Measurements from ENCODE around the gene RGS7BP. TPM values are rescaled to one million over a fixed set of nuclear protein-coding genes. Genes with fewer than 3 reads are reported as not detected.

RGS7BP gene
- total RNA-seq = not detected in 2 replicates

DNA sequence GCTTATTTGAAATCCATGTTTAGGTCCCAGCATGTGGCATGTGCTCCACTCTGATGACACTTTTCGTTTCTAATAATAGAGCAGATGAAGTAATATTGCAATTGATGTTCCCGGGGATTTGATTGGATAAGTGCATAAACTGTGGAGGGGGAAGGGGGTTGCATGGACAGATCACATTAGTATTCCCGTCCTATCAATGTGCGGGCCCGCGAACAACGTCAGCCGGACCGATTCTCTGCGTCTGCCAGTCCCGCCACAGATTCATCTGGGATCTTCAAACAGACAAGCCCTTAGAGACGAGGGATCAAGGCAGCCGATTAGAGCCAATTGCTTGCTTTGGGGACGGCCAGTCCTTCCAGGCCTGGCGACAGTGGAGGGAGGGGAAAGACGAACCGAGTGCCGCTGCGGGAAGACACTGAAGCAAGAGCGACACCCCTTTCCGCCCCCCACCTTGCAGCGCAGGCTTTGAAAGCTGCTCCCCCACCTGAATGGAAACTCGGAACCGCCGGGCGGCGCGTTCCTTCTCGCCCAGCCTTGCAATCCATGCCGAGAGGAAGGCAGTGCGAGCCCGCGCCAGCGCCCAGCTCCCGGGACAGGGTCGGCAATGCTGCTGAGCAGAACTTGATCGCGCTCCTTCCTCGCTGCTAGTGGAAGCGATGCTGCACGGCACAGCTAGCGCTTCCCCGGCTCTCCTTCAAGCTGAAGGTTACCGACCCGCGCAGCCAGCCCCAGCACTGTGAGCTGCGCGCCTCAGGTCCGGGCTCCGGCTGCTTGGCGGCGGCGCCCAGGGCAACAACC lies at the start of gene RGS7BP:
Gene RGS7BP (plus strand): TSS at position 247 of the 798 bp plus-strand sequence. CDS start 610 bp downstream, outside the sequence.
- Mint-ChIP-seq H3K36me3 (ENCODE audit: low read depth) (no peaks in the 10 kb centered on the region), H3K9me3 (no peaks in the 10 kb centered on the region), H3K27ac (no peak within 1 kb of the TSS), H3K4me3 (no peak within 1 kb of the TSS), H3K4me1 (peaks cover 3% of the 10 kb centered on the region), H3K27me3 (peaks cover 37% of the 10 kb centered on the region)
- TF ChIP-seq, protein P1, sequence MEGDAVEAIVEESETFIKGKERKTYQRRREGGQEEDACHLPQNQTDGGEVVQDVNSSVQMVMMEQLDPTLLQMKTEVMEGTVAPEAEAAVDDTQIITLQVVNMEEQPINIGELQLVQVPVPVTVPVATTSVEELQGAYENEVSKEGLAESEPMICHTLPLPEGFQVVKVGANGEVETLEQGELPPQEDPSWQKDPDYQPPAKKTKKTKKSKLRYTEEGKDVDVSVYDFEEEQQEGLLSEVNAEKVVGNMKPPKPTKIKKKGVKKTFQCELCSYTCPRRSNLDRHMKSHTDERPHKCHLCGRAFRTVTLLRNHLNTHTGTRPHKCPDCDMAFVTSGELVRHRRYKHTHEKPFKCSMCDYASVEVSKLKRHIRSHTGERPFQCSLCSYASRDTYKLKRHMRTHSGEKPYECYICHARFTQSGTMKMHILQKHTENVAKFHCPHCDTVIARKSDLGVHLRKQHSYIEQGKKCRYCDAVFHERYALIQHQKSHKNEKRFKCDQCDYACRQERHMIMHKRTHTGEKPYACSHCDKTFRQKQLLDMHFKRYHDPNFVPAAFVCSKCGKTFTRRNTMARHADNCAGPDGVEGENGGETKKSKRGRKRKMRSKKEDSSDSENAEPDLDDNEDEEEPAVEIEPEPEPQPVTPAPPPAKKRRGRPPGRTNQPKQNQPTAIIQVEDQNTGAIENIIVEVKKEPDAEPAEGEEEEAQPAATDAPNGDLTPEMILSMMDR (IDR thresholded peaks at IDR 0.05) = no peak
- intact Hi-C loops (cut with micrococcal nuclease) = no loop called here
- POLR2A ChIA-PET = no interaction called here
- CTCF ChIA-PET = no interaction called here
- no peak for DNase-seq
- ATAC-seq (ENCODE audit: low read depth) = no peak

DNA sequence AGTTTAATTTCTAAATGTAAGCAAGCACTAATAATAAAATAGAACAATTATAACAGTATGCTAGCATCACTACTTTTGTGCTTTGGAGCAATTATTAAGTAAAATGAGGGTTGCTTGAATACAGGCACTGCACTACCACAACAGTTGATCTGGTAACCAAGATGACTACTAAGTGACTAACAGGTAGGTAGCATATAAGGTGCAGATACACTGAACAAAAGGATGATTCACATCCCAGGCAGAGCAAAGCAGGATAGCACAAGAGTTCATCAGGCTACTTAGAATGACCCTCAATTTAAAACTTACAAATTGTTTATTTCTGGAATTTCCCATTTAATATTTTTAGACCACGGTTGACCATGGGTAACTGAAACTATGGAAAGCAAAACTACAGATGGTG lies 48.0 kb upstream of the RGS7BP start:
- DNase-seq = no peak
- CTCF ChIA-PET = no interaction called here
- Mint-ChIP-seq H3K27me3 (no peaks in the 10 kb centered on the region), H3K27ac (no peak overlapping the region), H3K36me3 (ENCODE audit: low read depth) (no peaks in the 10 kb centered on the region), H3K4me3 (no peak overlapping the region), H3K9me3 (peaks cover 10% of the 10 kb centered on the region), H3K4me1 (no peaks in the 10 kb centered on the region)
- intact Hi-C loops (cut with micrococcal nuclease) = no loop called here
- no peak for ATAC-seq (ENCODE audit: low read depth)
- POLR2A ChIA-PET = no interaction called here
- TF ChIP-seq, protein P1 (IDR thresholded peaks at IDR 0.05) = no peak

DNA sequence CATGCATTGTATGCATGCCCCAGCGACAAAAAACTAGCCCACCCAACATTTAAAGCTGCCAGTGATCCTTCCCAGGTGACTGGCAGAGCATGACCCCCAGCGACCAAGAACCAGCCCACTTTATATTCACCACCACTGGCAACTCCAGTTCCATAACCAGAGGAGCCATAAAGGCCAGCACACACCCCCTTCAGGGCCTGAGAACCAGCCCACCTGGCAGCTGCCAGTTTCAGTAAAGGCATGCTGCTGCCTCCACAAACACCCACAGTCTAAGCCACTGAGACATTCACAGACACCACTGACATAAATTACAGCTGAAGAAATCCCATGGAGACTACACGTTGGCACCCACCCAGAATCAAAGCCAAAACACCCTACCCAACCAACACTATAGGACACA lies 46.9 kb upstream of the RGS7BP start:
- Mint-ChIP-seq H3K36me3 (ENCODE audit: low read depth) (no peaks in the 10 kb centered on the region), H3K27me3 (no peaks in the 10 kb centered on the region), H3K9me3 (peaks cover 10% of the 10 kb centered on the region), H3K27ac (no peak overlapping the region), H3K4me3 (no peak overlapping the region), H3K4me1 (no peaks in the 10 kb centered on the region)
- TF ChIP-seq, protein P1 (IDR thresholded peaks at IDR 0.05) = no peak
- ChIA-PET POLR2A (no interaction called here), CTCF (no interaction called here)
- DNase-seq (no peak), ATAC-seq (ENCODE audit: low read depth) (no peak)
- intact Hi-C loops (cut with micrococcal nuclease) = no loop called here

DNA sequence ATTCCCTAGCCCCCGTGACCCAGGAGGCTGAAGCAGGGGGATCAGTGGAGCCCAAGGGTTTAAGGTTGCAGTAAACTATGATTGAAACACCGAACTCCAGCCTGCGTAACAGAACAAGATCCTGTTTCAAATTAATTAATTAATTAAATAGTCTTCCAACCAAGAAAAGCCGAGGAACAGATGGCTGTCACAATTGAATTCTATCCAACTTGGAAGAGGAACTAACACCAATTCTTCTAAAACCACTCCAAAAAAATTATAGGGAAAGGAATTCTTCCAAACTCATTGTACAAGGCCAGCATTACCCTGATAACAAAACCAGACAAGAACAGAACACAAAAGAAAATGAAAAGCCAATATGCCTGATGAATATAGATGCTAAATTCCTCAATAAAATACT lies 43.4 kb upstream of the RGS7BP start:
- H3K27ac Mint-ChIP-seq = no peak overlapping the region
- DNase-seq (no peak), ATAC-seq (ENCODE audit: low read depth) (no peak)
- H3K4me3 Mint-ChIP-seq = no peak overlapping the region
- no peaks in the 10 kb centered on the region for H3K4me1 Mint-ChIP-seq
- CTCF ChIA-PET = no interaction called here
- intact Hi-C loops (cut with micrococcal nuclease) = no loop called here
- POLR2A ChIA-PET = no interaction called here
- no peaks in the 10 kb centered on the region for H3K36me3 Mint-ChIP-seq (ENCODE audit: low read depth)
- H3K9me3 Mint-ChIP-seq = peaks cover 16% of the 10 kb centered on the region
- TF ChIP-seq, protein P1 (IDR thresholded peaks at IDR 0.05) = no peak
- H3K27me3 Mint-ChIP-seq = no peaks in the 10 kb centered on the region

DNA sequence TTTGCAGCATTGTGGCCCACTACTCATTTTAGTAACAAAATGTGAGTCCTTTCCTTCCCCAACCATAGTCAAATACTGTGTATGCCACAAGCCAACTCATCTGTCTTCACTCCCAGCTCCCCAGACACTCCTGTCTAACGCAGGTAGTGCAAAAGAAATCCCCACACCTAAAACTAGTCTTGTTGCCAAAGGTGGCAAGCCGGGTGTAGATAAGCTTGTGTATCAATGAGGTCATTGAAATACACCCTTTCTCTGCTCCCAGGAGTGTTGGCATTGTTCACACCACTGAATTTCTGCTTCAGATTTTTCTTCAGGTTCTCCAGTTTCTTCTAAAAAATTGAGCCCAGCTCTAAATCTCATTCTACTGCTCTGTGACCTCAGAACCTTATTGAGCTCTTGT lies 19.7 kb upstream of the RGS7BP start:
- Mint-ChIP-seq H3K4me3 (no peak overlapping the region), H3K9me3 (peaks cover 2% of the 10 kb centered on the region), H3K27ac (no peak overlapping the region), H3K4me1 (no peaks in the 10 kb centered on the region), H3K27me3 (no peaks in the 10 kb centered on the region), H3K36me3 (ENCODE audit: low read depth) (no peaks in the 10 kb centered on the region)
- no peak for ATAC-seq (ENCODE audit: low read depth)
- CTCF ChIA-PET = no interaction called here
- TF ChIP-seq, protein P1 (IDR thresholded peaks at IDR 0.05) = no peak
- POLR2A ChIA-PET = no interaction called here
- intact Hi-C loops (cut with micrococcal nuclease) = no loop called here
- DNase-seq = no peak
